Activated CD8-positive, alpha-beta memory T cell treated with anti-CD3 and anti-CD28 coated beads, Interleukin-2, amount 10 ng/mL, durations not matched to agents 7 days and 5 days (primary cell): ENCODE measurements around the gene POLRMT. TPM values are rescaled to one million over a fixed set of nuclear protein-coding genes. Genes with fewer than 3 reads are reported as not detected.

ENCODE experiments used
- ATAC-seq: fragments of 150-1000 bp; cut with Tn5 transposase; one replicate; pipeline ENCODE4 v1.10.0; 2021; ENCODE audit warnings: moderate library complexity
- CTCF ChIA-PET: fragments of 350-600 bp; sonication (Branson Sonifier 250); formaldehyde crosslinking; loops from one replicate; lab custom pipeline; 2021; ENCODE audit warnings: antibody characterized with exemption; lab: Charles Lee
- DNase-seq: peaks from one replicate; pipeline ENCODE4 v3.0.0-alpha.2; 2020
- H3K27ac Mint-ChIP-seq: one replicate; pipeline ENCODE4 v1.8.0; 2021; ENCODE audit warnings: mild to moderate bottlenecking, mixed read lengths
- H3K27me3 Mint-ChIP-seq: one replicate; pipeline ENCODE4 v1.8.0; 2021; ENCODE audit warnings: mixed read lengths
- H3K36me3 Mint-ChIP-seq: one replicate; pipeline ENCODE4 v1.8.0; 2021; ENCODE audit warnings: mild to moderate bottlenecking, mixed read lengths
- H3K4me1 Mint-ChIP-seq: one replicate; pipeline ENCODE4 v1.8.0; 2021; ENCODE audit warnings: mixed read lengths
- H3K4me3 Mint-ChIP-seq: one replicate; pipeline ENCODE4 v1.8.0; 2021; ENCODE audit warnings: mild to moderate bottlenecking, moderate library complexity, mixed read lengths
- H3K9me3 Mint-ChIP-seq: one replicate; pipeline ENCODE4 v1.8.0; 2022; ENCODE audit warnings: low read depth, mixed read lengths
- total RNA-seq, 2 experiments: library from RNA; stranded (reverse); gene quantifications; one replicate each; pipeline ENCODE4 v1.2.3, GENCODE V29; 2021

The POLRMT gene
- total RNA-seq, 2 experiments from 2014 or later: 65.0 to 68.1 TPM

- Mint-ChIP-seq H3K27me3 (no peaks in the 10 kb centered on the region), H3K36me3 (peaks cover 9% of the 10 kb centered on the region), H3K4me3 (peak overlapping the region; percentile 94), H3K27ac (peak overlapping the region; percentile 64), H3K4me1 (peaks cover 46% of the 10 kb centered on the region), H3K9me3 (no peaks in the 10 kb centered on the region)
- ATAC-seq: no peak
- no peak for DNase-seq
- CTCF ChIA-PET: no interaction called here
Observed at GRCh38 chr19:658916-659839, 25.8 kb upstream of the POLRMT start.

- ATAC-seq (no peak), DNase-seq (no peak)
- H3K27ac Mint-ChIP-seq: no peak overlapping the region
- H3K4me1 Mint-ChIP-seq: peaks cover 38% of the 10 kb centered on the region
- CTCF ChIA-PET: no interaction called here
- no peak overlapping the region for H3K4me3 Mint-ChIP-seq
- peaks cover 13% of the 10 kb centered on the region for H3K36me3 Mint-ChIP-seq
- no peaks in the 10 kb centered on the region for H3K27me3 Mint-ChIP-seq
- no peaks in the 10 kb centered on the region for H3K9me3 Mint-ChIP-seq
Observed at GRCh38 chr19:658059-658839, 24.9 kb upstream of the POLRMT start.

GRCh38 chr19:657611-658010 is 24.3 kb upstream of the POLRMT start:
- DNase-seq: no peak
- ATAC-seq: no peak
- Mint-ChIP-seq H3K36me3 (peaks cover 15% of the 10 kb centered on the region), H3K4me3 (no peak overlapping the region), H3K9me3 (no peaks in the 10 kb centered on the region), H3K4me1 (peaks cover 38% of the 10 kb centered on the region), H3K27me3 (no peaks in the 10 kb centered on the region), H3K27ac (no peak overlapping the region)
- CTCF ChIA-PET: no interaction called here

- ATAC-seq: no peak
- peaks cover 15% of the 10 kb centered on the region for H3K36me3 Mint-ChIP-seq
- H3K27me3 Mint-ChIP-seq: no peaks in the 10 kb centered on the region
- no peaks in the 10 kb centered on the region for H3K9me3 Mint-ChIP-seq
- peaks cover 38% of the 10 kb centered on the region for H3K4me1 Mint-ChIP-seq
- DNase-seq: no peak
- no peak overlapping the region for H3K4me3 Mint-ChIP-seq
- no peak overlapping the region for H3K27ac Mint-ChIP-seq
- CTCF ChIA-PET: interaction anchor here (1.1 to 2.2 kb wide), 2 partner anchors 47 to 77 kb away, joined by 3 to 6 read pairs; no protein-coding TSS in a partner anchor
Observed at GRCh38 chr19:656751-657559, 23.6 kb upstream of the POLRMT start.

- H3K9me3 Mint-ChIP-seq: no peaks in the 10 kb centered on the region
- no peak overlapping the region for H3K4me3 Mint-ChIP-seq
Observed at GRCh38 chr19:655691-656090, 22.4 kb upstream of the POLRMT start.

GRCh38 chr19:653425-653824 is 20.1 kb upstream of the POLRMT start:
- Mint-ChIP-seq H3K27me3 (no peaks in the 10 kb centered on the region), H3K4me1 (peaks cover 15% of the 10 kb centered on the region), H3K36me3 (peaks cover 12% of the 10 kb centered on the region), H3K9me3 (no peaks in the 10 kb centered on the region), H3K4me3 (no peak overlapping the region), H3K27ac (no peak overlapping the region)
- DNase-seq (no peak), ATAC-seq (no peak)
- CTCF ChIA-PET: no interaction called here

More at GRCh38 chr19:655691-656090, 22.4 kb upstream of the POLRMT start:
- peaks cover 15% of the 10 kb centered on the region for H3K36me3 Mint-ChIP-seq
- peaks cover 35% of the 10 kb centered on the region for H3K4me1 Mint-ChIP-seq
- no peak for ATAC-seq
- H3K27ac Mint-ChIP-seq: no peak overlapping the region
- no peak for DNase-seq
- CTCF ChIA-PET: interaction anchor here (0.7 to 2.2 kb wide), 3 partner anchors 31 to 78 kb away, joined by 3 to 6 read pairs (median 3); no protein-coding TSS in a partner anchor
- H3K27me3 Mint-ChIP-seq: no peaks in the 10 kb centered on the region

- DNase-seq (no peak), ATAC-seq (no peak)
- Mint-ChIP-seq H3K9me3 (no peaks in the 10 kb centered on the region), H3K4me1 (peaks cover 14% of the 10 kb centered on the region), H3K4me3 (no peak overlapping the region), H3K27me3 (no peaks in the 10 kb centered on the region), H3K27ac (no peak overlapping the region), H3K36me3 (peaks cover 12% of the 10 kb centered on the region)
- CTCF ChIA-PET: no interaction called here
Observed at GRCh38 chr19:652467-653389, 19.4 kb upstream of the POLRMT start.

- H3K4me1 Mint-ChIP-seq: peaks cover 8% of the 10 kb centered on the region
- DNase-seq (no peak), ATAC-seq (no peak)
- H3K27ac Mint-ChIP-seq: no peak overlapping the region
- no peak overlapping the region for H3K4me3 Mint-ChIP-seq
- peaks cover 12% of the 10 kb centered on the region for H3K36me3 Mint-ChIP-seq
- H3K9me3 Mint-ChIP-seq: no peaks in the 10 kb centered on the region
- H3K27me3 Mint-ChIP-seq: no peaks in the 10 kb centered on the region
- CTCF ChIA-PET: no interaction called here
Observed at GRCh38 chr19:651991-652390, 18.7 kb upstream of the POLRMT start.

GRCh38 chr19:651114-651818 is 17.9 kb upstream of the POLRMT start:
- Mint-ChIP-seq H3K36me3 (peaks cover 16% of the 10 kb centered on the region), H3K27ac (no peak overlapping the region), H3K4me1 (peaks cover 7% of the 10 kb centered on the region), H3K27me3 (no peaks in the 10 kb centered on the region), H3K9me3 (no peaks in the 10 kb centered on the region), H3K4me3 (no peak overlapping the region)
- CTCF ChIA-PET: no interaction called here
- no peak for DNase-seq
- ATAC-seq: no peak

GRCh38 chr19:650121-650520 is 16.8 kb upstream of the POLRMT start:
- ATAC-seq (no peak), DNase-seq (no peak)
- no peaks in the 10 kb centered on the region for H3K9me3 Mint-ChIP-seq
- H3K4me1 Mint-ChIP-seq: no peaks in the 10 kb centered on the region
- H3K27ac Mint-ChIP-seq: no peak overlapping the region
- no peak overlapping the region for H3K4me3 Mint-ChIP-seq
- CTCF ChIA-PET: no interaction called here
- no peaks in the 10 kb centered on the region for H3K27me3 Mint-ChIP-seq
- H3K36me3 Mint-ChIP-seq: peaks cover 16% of the 10 kb centered on the region

- DNase-seq: no peak
- CTCF ChIA-PET: no interaction called here
- H3K36me3 Mint-ChIP-seq: peaks cover 14% of the 10 kb centered on the region
Observed at GRCh38 chr19:648904-649801, 15.8 kb upstream of the POLRMT start.

More at GRCh38 chr19:648904-649801, 15.8 kb upstream of the POLRMT start:
- Mint-ChIP-seq H3K9me3 (no peaks in the 10 kb centered on the region), H3K4me1 (no peaks in the 10 kb centered on the region), H3K27ac (no peak overlapping the region), H3K4me3 (no peak overlapping the region), H3K27me3 (no peaks in the 10 kb centered on the region)
- ATAC-seq: no peak
